ENCODE results near the gene ENAM. TPM values are rescaled to one million over a fixed set of nuclear protein-coding genes. Genes with fewer than 3 reads are reported as not detected.

ENAM gene
- total and polyA plus RNA-seq, 2 experiments from 2014 or later = not detected

GRCh38 chr4:70591955-70592582 lies 36.5 kb upstream of the ENAM start, which contains the start of gene AMBN:
TSS of gene AMBN (plus strand) at chr4:70592256. CDS start at chr4:70592359, 103 bp downstream.
- TF ChIP-seq CTCF (IDR thresholded peaks at IDR 0.05; ENCODE audit: low read depth, low read length) = no peak
- Histone ChIP-seq H3K9me3 (ENCODE audit: low read depth) (no peaks in the 10 kb centered on the region), H3K4me1 (ENCODE audit: low read depth) (no peaks in the 10 kb centered on the region), H3K4me3 (no peak within 1 kb of the TSS), H3K27me3 (no peaks in the 10 kb centered on the region), H3K36me3 (no peaks in the 10 kb centered on the region), H3K27ac (no peak within 1 kb of the TSS)
- DNase-seq (ENCODE audit: low read depth in 1 of 2, low spot score in 1 of 2) = no peak

DNA sequence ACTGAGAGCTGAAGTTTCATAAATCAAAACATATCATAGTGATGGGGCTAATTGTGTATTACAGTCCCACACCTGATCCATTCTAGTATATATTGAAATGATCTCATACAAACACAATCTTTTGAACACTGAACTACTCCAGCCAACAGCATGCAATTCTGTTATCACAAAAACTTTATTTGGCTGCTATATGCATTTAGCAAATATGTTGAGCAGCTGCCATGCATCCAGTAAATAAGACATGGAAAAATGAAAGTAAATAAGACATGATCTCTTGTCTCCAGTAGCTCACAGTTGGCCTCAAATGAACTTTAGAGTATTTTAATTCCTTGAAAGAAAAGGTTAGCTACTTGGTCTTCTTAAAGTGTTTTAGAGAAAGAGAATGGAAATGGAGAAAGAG lies 34.3 kb upstream of the ENAM start:
- no peaks in the 10 kb centered on the region for H3K36me3 ChIP-seq
- no peaks in the 10 kb centered on the region for H3K4me1 ChIP-seq (ENCODE audit: low read depth)
- no peak overlapping the region for H3K27ac ChIP-seq
- no peak for TF ChIP-seq CTCF (IDR thresholded peaks at IDR 0.05; ENCODE audit: low read depth, low read length)
- no peaks in the 10 kb centered on the region for H3K9me3 ChIP-seq (ENCODE audit: low read depth)
- no peak for DNase-seq (ENCODE audit: low read depth in 1 of 2, low spot score in 1 of 2)
- no peaks in the 10 kb centered on the region for H3K27me3 ChIP-seq
- no peak overlapping the region for H3K4me3 ChIP-seq

DNA sequence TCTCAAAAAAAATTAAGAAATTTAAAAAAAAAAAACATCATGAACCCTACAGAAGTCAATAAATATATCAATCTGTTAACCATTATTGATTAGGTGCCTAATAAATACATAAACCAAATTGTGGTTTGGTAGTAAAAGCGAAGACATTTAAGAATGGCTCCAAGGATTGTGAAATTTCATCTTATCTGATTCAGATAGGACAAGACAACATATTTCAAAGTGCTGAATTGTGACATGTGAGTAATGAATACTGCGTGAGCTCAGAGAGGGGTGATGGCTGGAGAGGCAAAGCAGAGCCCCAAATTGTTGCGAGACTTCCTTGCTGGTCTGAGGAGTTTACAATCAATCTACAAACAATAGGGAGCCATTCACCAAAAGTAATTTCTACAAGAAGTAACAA lies 28.2 kb upstream of the ENAM start:
- H3K27me3 ChIP-seq = no peaks in the 10 kb centered on the region
- H3K4me1 ChIP-seq (ENCODE audit: low read depth) = no peaks in the 10 kb centered on the region
- H3K36me3 ChIP-seq = no peaks in the 10 kb centered on the region
- no peak for DNase-seq (ENCODE audit: low read depth in 1 of 2, low spot score in 1 of 2)
- no peaks in the 10 kb centered on the region for H3K9me3 ChIP-seq (ENCODE audit: low read depth)
- H3K4me3 ChIP-seq = no peak overlapping the region
- TF ChIP-seq CTCF (IDR thresholded peaks at IDR 0.05; ENCODE audit: low read depth, low read length) = no peak
- no peak overlapping the region for H3K27ac ChIP-seq

DNA sequence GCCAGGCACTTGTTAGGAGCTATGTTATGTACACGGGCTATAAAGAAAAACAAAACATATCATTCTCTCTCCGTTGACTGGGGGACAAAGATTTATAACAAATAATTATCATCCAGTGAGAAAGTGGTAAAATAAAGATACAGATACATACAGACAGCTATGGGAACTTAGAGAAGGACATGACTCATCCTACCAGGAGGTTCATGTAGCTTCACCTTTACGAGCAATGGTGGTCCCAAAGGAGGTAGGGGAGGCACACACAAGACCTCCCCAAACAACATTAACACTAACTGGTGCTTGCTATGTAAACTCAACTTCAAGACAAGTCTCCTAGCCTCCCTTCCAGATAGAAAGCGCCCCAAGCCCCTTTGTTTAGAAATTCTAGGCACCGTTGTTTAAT lies 27.6 kb upstream of the ENAM start:
- no peak for DNase-seq (ENCODE audit: low read depth in 1 of 2, low spot score in 1 of 2)
- Histone ChIP-seq H3K4me3 (no peak overlapping the region), H3K4me1 (ENCODE audit: low read depth) (no peaks in the 10 kb centered on the region), H3K27ac (no peak overlapping the region), H3K36me3 (no peaks in the 10 kb centered on the region), H3K9me3 (ENCODE audit: low read depth) (no peaks in the 10 kb centered on the region), H3K27me3 (no peaks in the 10 kb centered on the region)
- TF ChIP-seq CTCF (IDR thresholded peaks at IDR 0.05; ENCODE audit: low read depth, low read length) = no peak

DNA sequence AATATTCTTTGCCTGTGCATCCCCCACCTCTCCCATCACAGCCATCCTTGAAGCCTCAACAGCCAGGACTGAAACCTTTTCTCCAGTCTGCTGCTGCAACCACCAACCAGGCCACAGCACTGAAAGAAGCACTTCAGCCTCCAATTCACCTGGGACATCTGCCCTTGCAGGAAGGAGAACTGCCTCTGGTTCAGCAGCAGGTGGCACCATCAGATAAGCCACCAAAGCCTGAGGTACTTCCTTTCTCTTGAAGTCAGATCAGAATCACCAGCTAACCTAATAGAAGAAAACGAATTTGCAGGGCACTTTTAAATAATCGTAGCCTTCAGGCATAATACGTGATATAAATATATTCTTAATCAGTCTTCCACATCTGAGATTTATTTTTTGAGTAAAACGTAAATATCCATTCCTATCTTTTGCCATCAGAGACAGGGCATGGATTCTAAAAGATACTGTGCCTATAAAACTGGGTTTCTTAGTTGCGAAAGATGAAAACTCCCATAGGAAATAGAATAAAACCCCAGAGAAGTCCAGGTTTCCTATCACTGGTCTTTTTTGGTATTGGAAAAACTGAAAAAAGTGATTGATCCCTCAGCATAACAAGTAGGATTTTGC lies 27.0 kb upstream of the ENAM start:
- Histone ChIP-seq H3K9me3 (ENCODE audit: low read depth) (no peaks in the 10 kb centered on the region), H3K27me3 (no peaks in the 10 kb centered on the region), H3K27ac (no peak overlapping the region), H3K36me3 (no peaks in the 10 kb centered on the region), H3K4me1 (ENCODE audit: low read depth) (no peaks in the 10 kb centered on the region), H3K4me3 (no peak overlapping the region)
- peak; percentile 44 for TF ChIP-seq CTCF (IDR thresholded peaks at IDR 0.05; ENCODE audit: low read depth, low read length)
- peak; percentile 53 to 60 for DNase-seq (ENCODE audit: low read depth in 1 of 2, low spot score in 1 of 2)

Data from cardiac muscle cell (in vitro differentiated cells and primary cell).